Measurements from ENCODE around the gene OCEL1.
A peak's percentile ranks its signal among the peaks of the same experiment; 100 is the strongest.

Gene OCEL1

DNA sequence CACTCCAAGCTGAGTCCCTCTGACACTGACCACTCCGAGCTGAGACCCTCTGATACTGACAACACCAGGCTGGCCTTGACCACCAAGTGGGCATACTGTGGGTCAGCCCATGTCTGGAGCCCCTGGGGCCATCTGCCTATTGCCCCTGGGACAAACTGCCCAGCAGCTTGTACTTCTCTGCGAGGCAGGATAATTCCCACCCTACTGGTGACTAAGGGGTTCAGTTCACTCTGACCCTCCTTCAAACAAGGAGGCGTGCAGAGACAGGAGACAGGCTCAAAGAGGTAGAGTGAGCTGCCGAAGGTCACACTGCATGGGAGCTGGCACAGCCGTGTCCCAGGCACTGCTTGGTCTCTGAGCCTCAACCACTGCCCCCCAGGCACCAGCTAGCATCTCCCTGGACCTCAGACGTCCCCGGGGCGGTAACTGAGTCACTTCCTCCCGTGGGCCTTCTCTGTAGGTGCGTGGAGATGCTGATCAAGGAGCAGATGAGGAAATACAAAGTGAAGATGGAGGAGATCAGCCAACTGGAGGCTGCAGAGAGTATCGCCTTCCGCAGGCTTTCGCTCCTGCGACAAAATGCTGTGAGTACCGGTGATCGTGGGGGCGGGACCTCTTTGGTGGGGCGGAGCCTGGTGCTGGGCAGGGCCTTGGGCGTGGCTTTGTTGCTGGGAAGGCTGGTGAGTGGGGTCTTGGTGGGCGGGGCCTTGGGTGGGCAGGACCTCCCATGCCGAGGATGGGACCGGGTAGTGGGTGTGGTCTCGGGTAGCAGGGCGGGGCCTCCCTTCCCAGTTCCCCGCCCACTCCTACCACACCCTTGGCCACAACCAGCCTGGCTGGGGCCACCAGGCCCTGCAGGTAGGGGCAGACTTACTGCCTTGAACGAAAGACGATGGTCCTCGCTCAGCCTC, 16.6 kb upstream of the OCEL1 start:
- no peak for DNase-seq (ENCODE audit: low read depth in 1 of 2, low spot score in 1 of 2)

DNA sequence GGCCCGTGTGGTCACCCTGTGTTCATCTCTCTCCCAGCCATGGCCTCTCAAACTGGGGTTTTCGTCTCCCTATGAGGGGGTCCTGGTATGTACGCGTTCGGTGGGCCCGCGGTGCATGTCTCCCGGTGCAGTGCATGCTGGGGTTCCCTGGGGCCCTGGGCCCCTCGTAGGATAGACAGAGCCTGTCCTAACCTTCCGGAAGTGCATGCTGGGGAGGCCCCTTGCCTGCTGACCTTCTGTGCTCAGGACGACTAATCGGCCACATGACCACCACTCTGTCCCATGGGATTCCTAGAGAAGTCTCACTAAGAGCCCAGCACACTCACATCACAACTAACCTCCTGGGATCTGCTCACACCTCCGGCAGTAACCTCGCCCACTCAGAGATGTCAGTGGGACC, 15.7 kb upstream of the OCEL1 start:
- DNase-seq (ENCODE audit: low read depth in 1 of 2, low spot score in 1 of 2) = no peak

DNA sequence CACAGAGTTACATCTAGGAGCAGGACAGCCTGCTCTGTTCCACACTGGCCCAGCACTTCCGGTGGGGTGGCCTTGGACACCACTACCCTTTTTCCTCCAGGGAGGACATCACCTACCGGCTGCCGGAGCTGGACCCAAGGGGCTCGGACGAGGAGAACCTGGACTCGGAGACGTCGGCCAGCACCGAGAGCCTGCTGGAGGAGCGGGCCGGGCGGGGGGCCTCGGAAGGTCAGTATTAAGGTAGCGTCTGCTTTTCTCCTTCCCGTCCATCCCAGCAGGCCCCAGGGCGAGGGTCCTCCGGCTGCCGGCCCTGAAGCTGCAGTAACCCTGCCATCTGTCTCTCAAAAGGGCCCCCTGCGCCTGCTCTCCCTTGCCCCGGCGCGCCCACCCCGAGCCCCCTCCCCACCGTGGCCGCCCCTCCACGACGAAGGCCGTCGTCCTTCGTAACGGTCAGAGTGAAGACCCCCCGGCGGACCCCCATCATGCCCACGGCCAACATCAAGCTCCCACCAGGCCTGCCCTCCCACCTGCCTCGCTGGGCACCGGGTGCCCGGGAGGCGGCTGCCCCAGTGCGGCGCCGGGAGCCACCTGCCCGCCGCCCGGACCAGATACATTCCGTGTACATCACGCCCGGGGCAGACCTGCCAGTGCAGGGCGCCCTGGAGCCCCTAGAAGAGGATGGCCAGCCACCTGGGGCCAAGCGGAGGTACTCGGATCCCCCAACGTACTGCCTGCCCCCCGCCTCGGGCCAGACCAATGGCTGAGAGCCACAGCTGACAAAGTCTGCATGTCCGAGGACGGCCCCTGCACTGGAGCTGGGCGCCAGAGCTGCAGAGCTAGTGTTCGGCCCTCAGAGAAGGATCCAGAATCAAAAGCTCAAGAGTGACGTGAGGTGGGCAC, 14.2 kb upstream of the OCEL1 start:
- DNase-seq (ENCODE audit: low read depth in 1 of 2, low spot score in 1 of 2) = no peak

DNA sequence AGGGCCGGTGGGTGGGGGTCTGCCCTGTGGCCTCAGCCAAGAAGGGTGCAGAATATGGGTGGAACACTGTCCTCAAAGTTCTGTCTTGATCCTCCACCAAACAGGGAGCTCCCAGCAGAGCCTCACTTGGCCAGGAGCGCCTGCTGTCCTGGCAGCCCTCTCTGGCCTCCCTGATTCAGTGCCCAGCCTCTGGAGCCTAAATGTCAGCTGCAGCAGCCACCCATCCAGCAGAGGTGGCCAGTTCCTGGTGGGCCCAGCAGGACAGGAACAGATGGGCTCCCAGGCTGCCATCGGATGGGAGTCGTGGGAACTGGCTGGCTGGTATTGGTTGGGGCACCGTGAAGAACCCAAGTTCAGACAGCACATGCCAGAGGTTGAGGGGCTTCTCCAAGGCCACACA, 12.7 kb upstream of the OCEL1 start:
- DNase-seq (ENCODE audit: low read depth in 1 of 2, low spot score in 1 of 2) = no peak

DNA sequence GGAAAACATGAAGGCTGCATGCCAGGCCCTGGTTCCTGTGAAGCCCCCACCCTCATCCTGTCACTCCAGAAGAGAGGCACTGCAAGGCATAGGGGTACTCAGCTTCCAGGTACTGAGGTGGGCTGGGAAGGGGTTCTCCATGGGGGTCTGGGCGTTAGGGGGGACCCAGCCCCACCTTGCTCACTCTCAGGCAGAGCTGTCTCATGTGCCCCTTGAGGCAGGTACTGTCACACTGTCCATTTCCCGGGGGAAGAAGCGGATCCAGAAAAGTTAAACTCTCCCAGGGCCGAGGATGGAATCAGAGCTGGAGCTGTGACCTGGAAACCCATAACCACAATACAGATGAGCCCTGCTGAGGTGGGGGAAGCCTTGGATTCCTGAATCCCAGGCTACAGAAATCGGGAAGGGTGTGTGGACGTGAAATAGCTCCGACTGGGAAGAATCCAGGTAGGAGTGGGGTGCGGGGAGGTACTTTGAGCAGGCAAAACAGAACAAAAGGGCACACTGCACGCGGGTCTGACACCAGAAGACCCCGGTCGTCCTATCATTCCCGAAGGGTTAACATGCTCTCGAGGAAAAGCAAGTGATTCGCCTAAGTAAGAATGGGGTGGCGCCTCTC, 11.4 kb upstream of the OCEL1 start:
- DNase-seq (ENCODE audit: low read depth in 1 of 2, low spot score in 1 of 2) = no peak

DNA sequence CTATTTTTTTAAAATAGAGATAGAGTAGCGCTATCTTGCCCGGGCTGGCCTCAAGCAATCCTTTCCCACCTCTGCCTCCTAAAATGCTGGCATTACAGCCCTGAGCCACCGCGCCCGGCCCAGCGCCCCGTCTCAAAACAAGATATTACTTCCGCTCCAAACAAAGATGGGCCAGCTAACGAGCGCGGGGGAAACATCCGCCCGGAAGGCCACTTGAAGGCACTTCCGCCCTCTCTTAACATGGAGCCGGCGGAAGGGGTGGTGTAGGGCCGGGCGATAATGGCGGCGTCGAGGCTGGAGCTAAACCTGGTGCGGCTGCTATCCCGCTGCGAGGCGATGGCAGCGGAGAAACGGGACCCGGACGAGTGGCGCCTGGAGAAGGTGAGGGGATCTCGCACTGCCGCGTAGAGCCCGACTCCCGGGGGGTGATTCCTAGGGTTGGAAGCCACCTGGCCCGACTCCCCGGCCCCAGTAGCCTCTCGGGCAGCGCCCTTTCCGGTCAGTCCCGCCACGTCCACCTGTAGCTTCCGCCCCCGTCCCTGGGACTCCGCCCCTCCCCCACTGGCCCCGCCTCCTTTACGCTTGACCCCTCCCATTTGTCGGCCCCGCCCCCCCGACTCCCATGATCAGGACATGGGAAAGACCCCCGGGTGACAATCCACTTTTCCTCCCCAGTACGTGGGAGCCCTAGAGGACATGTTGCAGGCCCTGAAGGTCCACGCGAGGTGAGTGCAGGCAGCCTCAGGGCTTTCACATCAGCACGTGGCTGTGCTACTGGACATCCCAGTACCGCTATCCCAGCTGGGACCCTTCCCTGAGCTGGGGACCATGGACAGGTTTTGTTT, 10.7 kb upstream of the OCEL1 start, which contains the start of gene USE1:
Gene USE1, plus strand, starts transcription at position 231 of the 845 bp plus-strand sequence. Its CDS starts 49 bp downstream, at position 280.
- DNase-seq (ENCODE audit: low read depth in 1 of 2, low spot score in 1 of 2) = peak; percentile 72 to 77

DNA sequence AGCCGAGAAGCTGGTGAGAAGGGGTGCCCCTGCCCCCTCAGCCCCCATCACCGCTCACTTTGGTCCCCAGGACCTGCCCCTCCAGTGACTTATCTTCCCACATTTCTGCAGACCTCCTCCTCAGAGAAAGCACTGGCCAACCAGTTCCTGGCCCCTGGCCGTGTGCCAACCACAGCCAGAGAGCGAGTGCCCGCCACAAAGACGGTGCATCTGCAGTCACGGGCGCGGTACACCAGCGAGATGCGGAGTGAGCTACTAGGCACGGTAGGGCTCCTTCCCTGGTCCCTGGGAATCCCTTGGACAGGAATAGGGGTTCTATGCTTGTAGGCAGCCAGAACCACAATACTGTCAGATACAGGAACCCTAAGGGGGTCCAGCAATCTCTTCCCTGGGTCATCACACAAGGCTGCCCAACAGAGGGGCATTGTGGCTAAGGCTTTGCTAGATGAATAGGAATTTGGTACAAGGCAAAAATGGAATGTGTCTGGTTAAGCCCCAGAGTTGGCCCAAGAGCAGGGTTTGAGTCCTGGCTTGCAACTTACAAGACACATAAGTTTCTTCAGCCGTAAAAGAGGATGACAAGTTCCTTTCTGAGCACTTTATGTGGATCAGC, 9.9 kb upstream of the OCEL1 start:
- no peak for DNase-seq (ENCODE audit: low read depth in 1 of 2, low spot score in 1 of 2)

DNA sequence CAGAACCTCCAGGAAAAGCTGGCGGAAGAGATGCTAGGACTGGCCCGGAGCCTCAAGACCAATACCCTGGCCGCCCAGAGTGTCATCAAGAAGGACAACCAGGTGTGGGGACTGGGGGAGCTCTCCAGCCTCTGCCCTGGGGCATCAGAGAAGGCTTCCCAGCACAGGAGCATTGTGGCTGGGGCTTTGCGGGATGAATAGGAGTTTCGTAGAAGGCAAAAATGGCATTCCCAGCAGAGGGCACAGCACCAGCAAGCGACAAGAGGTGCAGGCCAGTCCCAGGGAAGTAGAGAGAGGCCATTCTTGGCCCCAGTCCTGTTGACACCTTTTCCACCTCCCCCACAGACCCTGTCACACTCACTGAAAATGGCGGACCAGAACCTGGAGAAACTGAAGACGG, 6.7 kb upstream of the OCEL1 start:
- DNase-seq (ENCODE audit: low read depth in 1 of 2, low spot score in 1 of 2) = no peak

DNA sequence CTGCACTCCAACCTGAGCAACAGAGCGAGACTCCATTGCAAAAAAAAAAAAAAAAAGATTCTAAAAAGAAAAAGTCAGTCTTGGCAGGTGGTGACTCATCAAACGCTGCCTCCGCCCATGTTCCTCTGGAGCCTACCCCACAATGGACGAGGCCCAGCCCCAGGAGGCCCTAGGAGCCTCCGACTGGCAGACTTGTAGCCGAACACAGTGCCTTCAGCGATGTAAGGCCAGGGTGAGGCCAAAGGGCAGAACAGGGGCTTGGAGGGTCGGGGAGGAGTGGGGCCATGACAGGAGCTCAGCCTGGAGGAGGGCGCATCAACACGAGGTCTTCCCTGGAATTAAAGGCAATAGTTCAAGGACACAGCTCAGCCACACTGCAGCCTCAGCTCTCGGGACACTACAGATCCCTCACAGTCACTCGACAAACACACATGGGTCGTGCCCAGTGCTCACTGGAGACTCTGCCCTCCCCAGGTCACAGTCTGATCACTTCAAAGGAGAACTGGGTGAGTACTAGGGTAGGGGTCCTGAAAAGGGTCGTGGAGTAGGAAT, 5.7 kb upstream of the OCEL1 start:
- no peak for DNase-seq (ENCODE audit: low read depth in 1 of 2, low spot score in 1 of 2)

DNA sequence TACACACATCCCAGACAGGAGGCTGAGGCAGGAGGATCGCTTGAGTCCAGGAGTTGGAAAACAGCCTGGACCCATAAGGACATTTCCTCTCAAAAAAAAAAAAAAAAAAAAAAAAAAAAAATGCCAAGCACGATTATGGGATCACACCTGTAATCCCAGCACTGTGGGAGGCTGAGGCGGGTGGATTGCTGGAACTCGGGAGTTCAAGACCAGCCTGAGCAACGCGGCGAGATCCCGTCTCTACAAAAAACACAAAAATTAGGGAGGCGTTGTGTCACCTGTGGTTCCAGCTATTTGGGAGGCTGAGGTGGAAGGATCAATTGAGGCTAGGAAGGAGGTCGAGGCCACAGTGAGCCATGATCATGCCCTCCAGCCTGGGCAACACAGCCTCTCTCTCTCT, 973 bp upstream of the OCEL1 start:
- no peak for DNase-seq (ENCODE audit: low read depth in 1 of 2, low spot score in 1 of 2)

DNA sequence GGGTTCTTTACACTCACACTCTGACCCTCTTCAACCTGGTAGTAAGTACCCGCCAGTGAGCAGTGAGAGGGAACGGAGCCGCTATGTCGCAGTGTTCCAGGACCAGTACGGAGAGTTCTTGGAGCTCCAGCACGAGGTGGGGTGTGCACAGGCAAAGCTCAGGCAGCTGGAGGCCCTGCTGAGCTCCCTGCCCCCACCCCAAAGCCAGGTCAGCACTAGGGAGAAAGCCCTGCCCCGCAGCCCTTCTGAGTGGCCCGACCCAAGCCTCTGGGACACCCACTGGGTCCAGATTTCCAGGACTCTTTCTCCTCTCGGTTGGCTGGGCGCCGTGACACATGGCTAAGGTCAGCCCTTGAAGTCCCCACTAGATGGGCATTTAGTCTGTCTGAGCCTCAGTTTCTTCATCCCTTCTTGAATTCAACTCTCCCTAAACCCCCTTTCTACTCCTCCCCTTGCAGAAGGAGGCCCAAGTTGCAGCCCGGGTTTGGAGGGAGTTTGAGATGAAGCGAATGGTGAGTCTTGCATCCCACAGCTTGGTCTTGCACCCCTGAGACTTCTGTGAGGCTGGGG, 1.9 kb downstream of the OCEL1 start:
- no peak for DNase-seq (ENCODE audit: low read depth in 1 of 2, low spot score in 1 of 2)

DNA sequence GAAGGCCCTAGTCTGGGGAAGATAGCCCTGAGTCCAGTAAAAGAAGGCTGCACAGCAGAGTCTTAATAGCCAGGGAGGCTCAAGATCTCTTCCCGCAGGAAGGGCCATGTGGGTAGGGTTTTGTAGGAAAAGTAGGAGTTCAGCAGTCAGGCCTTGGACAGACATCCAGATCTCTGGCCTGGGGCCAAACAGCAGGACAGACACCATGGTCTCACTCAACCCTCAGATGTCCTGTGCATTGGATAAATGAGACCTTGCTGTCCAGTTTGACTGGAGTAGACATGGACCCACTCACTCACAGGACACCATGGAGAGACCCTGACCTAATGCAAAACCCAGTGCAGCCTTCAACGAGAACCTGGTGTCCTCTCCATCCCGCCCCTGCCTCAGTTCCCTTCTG, 3.9 kb downstream of the OCEL1 start:
- DNase-seq (ENCODE audit: low read depth in 1 of 2, low spot score in 1 of 2) = no peak

DNA sequence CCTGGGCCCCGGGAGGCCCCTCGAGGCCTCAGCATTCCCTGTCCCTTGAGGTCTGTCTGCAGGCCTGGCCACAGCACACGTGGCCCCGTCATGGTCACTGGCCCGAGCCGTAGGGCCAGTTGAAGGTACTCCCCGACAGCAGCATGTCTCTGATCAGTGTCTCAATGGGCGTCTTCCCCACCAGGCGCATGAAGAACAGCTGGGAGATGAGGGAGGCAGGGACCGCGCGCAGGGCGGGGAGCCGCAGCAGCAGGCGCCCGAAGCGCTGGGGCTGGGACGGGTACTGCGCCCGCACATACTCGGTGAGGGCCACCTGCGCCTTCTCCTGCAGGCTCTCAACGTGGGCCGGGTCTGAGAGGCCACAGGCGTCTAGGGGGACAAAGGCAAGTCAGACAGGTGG, 6.2 kb downstream of the OCEL1 start:
- DNase-seq (ENCODE audit: low read depth in 1 of 2, low spot score in 1 of 2) = no peak

DNA sequence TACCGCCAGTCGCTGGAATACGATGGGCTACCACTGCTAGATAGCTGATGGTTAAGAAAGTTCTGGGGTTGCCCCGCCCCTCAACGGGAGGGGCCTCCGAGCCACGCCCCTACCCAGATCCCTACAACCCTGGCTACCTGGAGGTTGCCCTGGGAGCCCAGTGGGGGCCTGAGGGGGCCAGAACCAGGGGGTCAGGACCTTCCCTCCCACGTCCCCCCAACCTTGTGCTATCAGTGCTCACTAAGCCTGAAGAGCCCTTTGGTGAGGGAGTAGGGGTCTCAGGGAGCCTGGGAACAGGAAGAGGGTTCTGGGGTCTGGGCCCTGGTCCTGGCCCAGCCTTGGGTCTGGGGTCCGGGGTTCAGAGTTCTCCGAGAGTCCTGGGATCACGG, 8.9 kb downstream of the OCEL1 start:
- DNase-seq (ENCODE audit: low read depth in 1 of 2, low spot score in 1 of 2) = peak in 1 of 2 donors; percentile 47

DNA sequence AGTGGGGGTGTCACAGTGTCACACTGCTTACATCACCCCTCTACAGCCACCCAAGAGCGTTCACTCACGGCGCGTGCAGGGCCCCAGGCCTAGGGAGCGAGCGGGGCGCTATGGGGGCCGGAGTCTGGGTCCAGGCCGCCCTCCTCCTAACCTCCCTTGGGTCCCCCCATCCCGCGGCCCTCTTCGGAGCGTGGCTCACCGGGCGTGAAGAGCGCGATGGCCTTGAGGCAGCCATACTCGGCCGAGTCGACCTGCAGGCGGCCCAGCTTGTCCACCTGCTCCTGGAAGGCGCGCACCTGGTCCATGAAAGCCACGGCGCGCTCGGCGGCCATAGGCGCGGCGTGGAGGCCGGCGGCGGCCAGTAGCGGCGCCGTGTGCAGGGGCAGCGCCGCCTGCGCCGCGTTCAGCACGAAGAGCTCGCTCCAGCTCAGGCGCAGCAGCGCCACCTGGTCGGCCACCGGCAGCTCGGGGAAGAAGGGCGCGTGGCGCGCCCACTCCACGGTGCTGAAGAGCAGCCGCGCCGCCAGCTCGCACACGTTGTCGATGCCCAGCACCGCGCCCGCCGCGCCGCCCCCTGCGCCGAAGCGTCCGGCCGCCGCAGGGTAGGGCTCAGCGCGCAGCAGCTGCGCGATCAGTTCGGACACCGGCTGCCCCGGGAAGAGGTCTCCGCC, 9.4 kb downstream of the OCEL1 start:
- DNase-seq (ENCODE audit: low read depth in 1 of 2, low spot score in 1 of 2) = peak; percentile 50 to 69

DNA sequence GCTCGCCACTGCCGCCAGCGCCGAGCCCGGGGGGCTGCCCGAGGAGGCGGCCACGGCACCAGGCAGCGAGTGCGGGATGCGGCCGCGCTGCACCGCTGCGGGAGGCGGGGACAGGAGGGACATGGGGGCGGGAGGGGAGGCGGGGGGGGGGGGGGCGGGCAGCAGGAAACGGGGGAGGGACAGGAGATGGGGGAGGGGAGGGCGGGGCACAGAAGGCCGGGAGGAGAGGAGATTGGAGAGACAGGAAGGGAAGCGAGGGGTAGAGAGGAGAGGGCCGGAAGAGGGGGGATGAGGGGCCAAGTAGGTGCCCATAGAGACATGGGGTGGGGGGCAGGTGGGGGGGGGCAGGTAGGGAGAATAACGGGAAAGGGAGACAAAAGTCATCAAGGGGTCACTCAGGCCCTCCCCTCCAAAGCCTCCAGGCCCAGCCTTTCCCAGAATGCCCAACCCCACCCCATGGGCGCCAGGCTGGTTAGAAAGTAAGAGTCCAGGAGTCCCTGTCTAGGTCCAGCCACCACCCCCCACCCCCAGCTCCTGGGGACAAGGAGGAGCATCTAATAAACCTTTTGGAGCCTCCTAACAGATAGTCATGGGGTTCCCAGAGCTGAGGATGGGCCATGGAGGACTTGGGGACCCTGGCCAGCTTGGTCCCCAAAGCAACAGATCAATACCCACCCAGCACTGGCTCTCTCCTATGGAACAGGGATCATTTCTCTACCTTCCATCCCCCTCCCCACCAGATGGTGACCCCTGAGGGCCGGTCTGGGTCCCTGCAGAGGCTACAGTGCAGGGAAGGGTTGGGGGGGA, 10.1 kb downstream of the OCEL1 start:
- no peak for DNase-seq (ENCODE audit: low read depth in 1 of 2, low spot score in 1 of 2)

DNA sequence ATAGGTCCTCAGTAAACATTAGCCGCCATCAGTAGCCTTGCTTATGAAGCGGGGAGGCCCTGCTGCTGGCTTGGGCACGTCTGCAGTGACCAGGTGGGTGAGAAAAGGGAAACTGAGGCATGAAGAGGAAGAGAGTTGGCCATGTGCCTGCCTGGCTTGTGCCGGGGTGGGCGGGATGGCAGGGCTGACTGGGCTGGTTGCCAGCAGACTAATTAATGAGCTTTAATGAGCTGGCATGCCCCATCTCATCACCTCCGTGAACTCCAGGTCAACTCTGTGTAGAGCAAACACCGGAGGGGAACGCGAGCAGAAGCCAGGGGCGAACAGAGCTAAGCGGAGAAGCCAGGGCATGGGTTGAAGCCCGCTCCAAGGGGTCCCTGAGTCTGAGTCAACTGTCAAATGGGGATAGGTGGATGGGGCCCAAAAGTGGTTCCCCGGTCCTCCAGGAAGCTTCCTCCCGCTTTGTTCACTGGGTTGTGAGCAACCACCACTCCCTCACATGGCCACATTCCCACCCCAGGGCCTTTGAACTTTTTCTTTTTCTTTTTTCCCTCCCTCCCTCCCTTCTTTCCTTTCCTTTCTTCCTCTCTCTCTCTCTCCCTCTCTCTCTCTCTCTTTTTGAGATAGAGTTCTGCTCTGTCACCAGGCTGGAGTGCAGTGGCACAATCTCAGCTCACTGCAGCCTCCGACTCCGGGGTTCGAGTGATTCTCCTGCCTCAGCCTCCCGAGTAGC, 11.0 kb downstream of the OCEL1 start:
- no peak for DNase-seq (ENCODE audit: low read depth in 1 of 2, low spot score in 1 of 2)

Measured in activated T-helper 1 cell treated with anti-CD3 and anti-CD28 coated beads, Interleukin-2, amount 50 U/mL, for 16 hours (primary cell).